Effector CD4-positive, alpha-beta T cell (primary cell): ENCODE measurements around the gene MXI1.
"Not testable (repeated sequence)": the region's sequence is repeated elsewhere in the genome, so short reads cannot be mapped to it uniquely, and the experiment has no call there.

ENCODE experiments used
- DNase-seq: peaks from one replicate; pipeline ENCODE4 v3.0.0-alpha.2; 2020

The MXI1 gene

GRCh38 chr10:110242511-110242910 is 35.1 kb downstream of the MXI1 start:
- no peak for DNase-seq

- DNase-seq = no peak
Measured at GRCh38 chr10:110244550-110244949, 37.1 kb downstream of the MXI1 start.

- DNase-seq = not testable (repeated sequence)
Measured at GRCh38 chr10:110247833-110248232, 40.4 kb downstream of the MXI1 start.

DNA sequence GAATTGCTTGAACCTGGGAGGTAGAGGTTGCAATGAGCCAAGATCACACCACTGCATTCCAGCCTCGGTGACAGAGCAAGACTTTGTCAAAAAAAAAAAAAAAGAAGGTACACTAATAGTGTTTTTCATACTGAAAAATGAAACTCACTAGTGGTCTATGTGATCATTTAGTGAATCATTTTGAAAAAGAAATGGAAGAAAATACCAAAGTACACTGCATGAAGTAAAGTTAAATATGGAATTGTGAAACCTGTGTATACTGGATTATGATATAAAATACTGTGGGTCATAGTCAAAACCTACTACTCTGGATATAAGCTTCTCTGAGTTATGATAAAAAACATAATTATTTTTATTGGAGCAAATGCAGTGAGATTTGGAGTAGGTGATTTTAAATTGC is 42.1 kb downstream of the MXI1 start:
- DNase-seq = not testable (repeated sequence)

DNA sequence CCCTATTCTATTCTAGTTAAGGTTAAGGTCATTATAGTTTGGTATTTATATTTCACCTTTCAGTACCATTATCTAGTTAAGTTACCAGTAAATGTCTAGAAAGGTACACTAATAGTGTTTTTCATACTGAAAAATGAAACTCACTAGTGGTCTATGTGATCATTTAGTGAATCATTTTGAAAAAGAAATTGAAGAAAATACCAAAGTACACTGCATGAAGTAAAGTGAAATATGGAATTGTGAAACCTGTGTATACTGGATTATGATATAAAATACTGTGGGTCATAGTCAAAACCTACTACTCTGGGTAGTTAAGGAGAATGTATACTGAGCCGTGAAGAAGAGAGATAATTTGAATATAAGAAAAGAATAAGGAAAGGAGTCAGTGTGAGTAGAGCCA is 44.0 kb downstream of the MXI1 start:
- DNase-seq = not testable (repeated sequence)

GRCh38 chr10:110252151-110252550 is 44.7 kb downstream of the MXI1 start:
- no peak for DNase-seq

DNA sequence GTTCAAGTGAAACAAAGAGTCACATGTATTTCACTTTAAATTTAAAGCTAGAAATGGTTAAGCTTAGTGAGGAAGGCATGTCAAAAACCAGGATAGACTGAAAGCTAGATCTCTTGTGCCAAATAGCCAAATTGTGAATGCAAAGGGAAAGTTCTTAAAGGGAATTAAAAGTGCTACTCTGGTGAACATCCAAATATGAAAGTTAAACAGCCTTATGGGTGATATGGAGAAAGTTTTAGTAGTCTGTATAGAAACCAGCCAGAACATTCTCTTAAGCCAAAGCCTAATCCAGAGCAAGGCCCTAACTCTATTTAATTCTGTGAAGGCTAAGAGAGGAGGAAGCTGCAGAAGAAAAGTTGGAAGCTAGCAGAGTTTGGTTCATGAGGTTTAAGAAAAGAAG is 47.1 kb downstream of the MXI1 start:
- DNase-seq = no peak

- DNase-seq = no peak
Measured at GRCh38 chr10:110258542-110258941, 51.1 kb downstream of the MXI1 start.

DNA sequence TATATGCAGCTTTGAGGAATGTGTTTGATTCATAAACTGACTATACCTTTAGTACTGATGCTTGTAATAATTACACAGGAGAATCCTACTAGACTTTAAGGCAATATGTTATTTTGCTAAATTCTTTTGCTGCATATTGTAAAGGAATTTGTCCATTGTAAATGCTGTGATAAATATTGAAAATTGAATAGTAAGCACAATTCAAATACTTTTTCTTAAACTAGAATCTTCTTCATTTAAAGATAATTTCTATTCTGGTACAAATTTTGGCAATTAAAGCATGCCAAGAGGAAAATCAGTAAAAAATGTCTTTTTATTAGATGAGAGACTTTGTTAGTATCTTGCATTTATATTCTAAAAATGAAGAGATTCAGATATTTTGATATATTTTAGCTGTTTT is 51.9 kb downstream of the MXI1 start:
- DNase-seq = no peak

DNA sequence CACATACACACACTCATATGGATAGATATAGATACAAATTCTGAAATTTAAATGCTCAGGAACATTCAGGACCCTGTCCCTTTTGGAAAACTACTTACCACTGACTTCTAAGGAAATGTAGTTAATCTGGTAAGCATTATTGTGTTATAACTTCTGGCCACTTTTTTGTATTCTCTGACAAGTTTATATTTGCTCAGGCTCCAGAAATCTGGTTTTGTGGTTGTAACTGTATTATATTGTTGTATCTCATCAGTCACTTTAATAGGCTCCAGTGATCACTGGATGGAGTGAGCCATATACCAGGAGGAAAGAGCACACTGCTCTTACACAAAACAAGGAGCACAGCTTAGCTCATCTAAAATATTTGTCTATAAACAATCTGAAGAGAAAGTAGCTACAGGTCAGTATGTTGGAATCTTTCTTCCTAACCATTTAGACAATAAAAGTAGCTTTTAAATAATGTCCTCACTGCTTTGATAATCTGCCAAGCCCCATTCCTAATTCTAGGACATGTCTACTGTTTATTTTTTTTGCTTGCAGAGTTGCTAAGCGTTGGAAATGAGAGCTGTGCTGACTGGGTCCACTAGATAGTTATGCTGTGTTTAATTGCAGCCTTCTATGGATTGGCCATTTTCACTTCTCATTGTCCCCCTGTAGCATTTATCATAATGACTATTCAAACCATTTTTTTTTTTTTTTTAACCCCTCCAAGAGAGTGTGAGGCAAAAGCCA is 53.5 kb downstream of the MXI1 start:
- no peak for DNase-seq

GRCh38 chr10:110263164-110263563 is 55.8 kb downstream of the MXI1 start:
- DNase-seq = no peak

- DNase-seq = no peak
Measured at GRCh38 chr10:110265573-110266193, 58.3 kb downstream of the MXI1 start.

GRCh38 chr10:110267276-110267675 is 59.9 kb downstream of the MXI1 start:
- DNase-seq = no peak

DNA sequence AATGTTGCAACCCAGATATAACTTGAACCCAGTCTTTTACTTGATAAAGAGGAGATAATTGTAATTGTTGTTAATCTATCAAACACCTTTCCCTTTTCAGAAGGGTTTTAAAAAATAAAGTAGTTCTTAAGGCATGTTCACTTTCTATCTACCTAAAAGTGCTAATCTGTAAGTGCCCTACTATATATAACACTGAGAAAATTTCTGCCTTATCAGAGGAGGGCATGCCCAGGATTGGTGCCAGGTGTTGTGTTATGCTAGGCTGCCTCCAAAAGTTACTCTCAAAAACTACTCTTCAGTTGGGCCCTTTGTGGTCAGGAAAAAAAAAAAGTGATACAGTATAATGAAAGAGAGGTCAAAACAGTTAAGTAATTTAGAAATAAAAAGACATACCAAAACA is 61.0 kb downstream of the MXI1 start:
- DNase-seq = no peak

DNA sequence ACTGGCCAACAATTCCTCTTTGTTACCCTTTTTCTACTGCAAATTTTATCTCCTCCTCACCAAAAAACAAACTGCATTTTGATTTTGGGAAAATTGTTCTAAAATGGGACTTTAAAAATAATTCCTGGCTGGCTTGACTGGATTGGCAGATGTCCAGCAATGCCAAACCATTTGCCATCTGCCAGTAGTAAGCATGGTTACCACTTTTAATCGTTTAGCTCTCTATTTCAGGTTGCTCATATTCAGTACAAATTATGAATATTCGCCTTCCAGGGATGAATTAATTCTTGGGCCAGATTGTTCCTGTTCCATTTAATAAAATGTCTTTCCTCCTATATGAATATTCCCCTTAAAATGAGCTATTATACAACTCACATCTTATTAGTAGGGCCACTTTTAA is 61.6 kb downstream of the MXI1 start:
- no peak for DNase-seq

DNA sequence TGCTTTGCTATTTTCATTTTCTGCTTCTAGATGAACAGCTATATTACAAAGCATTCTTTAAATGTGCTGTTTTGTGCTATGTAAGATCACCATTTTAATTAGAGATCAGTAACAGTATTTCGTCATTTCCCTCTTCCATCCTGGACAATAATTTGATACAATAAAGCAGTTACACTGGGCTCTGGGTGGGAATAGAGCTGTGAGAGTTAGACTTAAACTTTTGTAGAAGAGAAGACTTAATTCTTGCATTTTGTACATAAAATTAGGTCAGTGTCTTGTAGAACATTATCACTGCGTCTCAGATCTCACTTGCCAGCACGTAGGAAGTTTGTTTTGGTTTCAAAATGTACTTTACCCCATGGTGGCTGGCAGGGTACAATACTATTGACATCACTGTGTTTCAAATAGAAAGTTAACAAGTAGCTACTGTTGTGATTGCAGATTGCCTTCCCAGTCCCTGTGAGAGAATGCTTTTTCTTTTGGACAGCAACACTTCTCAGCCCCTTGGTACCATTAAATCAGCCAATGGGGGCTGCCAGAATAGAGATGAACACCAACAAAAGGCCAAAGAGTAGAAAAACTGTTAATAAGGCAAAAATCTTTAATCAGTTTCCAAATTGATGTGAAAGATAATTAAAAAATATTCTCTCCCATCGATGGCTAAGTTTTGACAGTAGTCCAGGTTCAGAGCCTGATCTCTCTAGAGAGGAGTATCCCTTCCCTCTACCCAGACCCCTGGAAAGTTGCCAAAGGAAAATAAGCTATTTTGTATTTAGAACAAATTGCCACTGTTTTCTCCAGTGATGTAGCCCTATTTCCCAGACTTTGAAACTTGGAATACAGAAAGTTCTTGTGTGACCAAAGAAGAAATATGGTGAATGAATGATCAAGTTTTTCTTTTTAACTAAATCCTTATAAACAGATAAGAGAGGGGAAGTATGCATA is 62.2 kb downstream of the MXI1 start:
- DNase-seq = no peak

GRCh38 chr10:110272995-110273394 is 65.6 kb downstream of the MXI1 start:
- not testable (repeated sequence) for DNase-seq

- DNase-seq = no peak
Measured at GRCh38 chr10:110273474-110273873, 66.1 kb downstream of the MXI1 start.

- DNase-seq = no peak
Measured at GRCh38 chr10:110274072-110274627, 66.7 kb downstream of the MXI1 start.

DNA sequence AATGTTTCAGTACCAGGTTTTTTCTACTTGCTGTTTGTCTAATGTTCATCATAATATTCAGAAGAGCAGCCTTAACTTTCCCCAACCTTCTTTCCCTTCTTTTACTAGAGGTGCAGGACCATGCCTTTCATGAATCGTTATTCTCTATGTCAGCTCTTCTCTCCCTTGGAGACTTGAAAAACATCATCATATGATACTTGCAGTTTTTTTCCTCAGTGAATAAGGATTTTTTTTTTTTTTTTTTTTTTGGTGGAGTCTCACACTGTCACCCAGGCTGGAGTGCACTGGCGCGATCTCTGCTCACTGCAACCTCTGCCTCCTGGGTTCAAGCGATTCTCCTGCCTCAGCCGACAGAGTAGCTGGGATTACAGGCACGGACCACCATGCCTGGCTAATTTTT is 67.2 kb downstream of the MXI1 start:
- DNase-seq = no peak

GRCh38 chr10:110275128-110275729 is 67.8 kb downstream of the MXI1 start:
- DNase-seq = no peak

DNA sequence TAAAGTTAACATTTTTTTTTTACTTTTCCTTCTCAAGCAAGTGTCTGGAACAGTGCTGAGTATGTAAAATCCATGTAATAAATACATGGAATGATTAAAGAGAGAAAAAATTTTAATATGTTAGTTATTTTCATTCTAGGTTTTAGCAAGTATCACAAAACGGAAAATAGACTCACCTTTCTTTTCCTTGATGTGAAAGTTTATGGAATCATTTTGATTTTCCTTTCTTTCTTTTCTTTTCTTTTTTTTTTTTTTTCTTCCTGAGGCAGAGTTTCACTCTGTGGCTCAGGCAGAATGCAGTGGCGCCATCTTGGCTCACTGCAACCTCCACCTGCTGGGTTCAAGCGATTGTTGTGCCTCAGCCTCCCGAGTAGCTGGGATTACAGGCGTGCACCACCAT is 69.2 kb downstream of the MXI1 start:
- no peak for DNase-seq

DNA sequence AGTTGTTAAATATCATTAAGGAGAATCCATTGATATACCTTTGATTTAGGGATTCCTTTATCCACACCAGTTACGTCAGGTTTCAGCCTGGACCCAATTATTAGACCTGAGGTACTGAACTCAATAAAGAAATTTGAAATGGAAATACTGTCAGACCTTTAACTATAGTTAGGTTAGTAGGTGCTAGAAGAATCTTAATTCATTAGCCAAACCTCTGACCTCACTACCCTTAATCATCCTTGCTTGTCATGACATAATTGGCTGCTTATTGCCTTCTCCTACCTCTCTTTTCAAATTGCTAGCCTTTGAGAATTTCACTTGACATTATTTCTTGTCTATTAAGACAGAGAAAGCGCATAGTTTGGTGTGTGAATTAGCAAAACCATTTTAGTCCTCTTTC is 70.2 kb downstream of the MXI1 start:
- DNase-seq = no peak
